Measurements from ENCODE around the gene MGST2.

MGST2 gene

GRCh38 chr4:139645458-139645857, 20.2 kb upstream of the MGST2 start:
- DNase-seq = no peak

- no peak for DNase-seq
These were observed 18.4 kb upstream of the MGST2 start for GRCh38 chr4:139647184-139647583.

- DNase-seq = no peak
These were observed 17.7 kb upstream of the MGST2 start for GRCh38 chr4:139647952-139648351.

GRCh38 chr4:139651282-139652194, 14.1 kb upstream of the MGST2 start:
- DNase-seq = peak; percentile 58

- no peak for DNase-seq
These were observed 11.1 kb upstream of the MGST2 start for GRCh38 chr4:139654516-139654915.

- peak; percentile 34 for DNase-seq
These were observed 10.5 kb upstream of the MGST2 start for GRCh38 chr4:139655116-139655515.

- peak; percentile 65 for DNase-seq
These were observed 8.8 kb upstream of the MGST2 start for GRCh38 chr4:139656614-139657486.

GRCh38 chr4:139658185-139658584, 7.4 kb upstream of the MGST2 start:
- DNase-seq = no peak

- DNase-seq = no peak
These were observed 6.8 kb upstream of the MGST2 start for GRCh38 chr4:139658586-139659382.

GRCh38 chr4:139659735-139660424, 5.7 kb upstream of the MGST2 start:
- DNase-seq = no peak

- DNase-seq = no peak
These were observed 5.0 kb upstream of the MGST2 start for GRCh38 chr4:139660568-139661043.

- no peak for DNase-seq
These were observed 2.0 kb upstream of the MGST2 start for GRCh38 chr4:139663561-139664138.

- DNase-seq = no peak
These were observed 1.2 kb upstream of the MGST2 start for GRCh38 chr4:139664442-139664841.

GRCh38 chr4:139665079-139665689, 435 bp upstream of the MGST2 start:
- DNase-seq = no peak

GRCh38 chr4:139666735-139667281, 1.2 kb downstream of the MGST2 start:
- peak; percentile 32 for DNase-seq

GRCh38 chr4:139668036-139668435, 2.4 kb downstream of the MGST2 start:
- no peak for DNase-seq

- DNase-seq = no peak
These were observed 3.1 kb downstream of the MGST2 start for GRCh38 chr4:139668658-139669201.

- DNase-seq = no peak
These were observed 3.7 kb downstream of the MGST2 start for GRCh38 chr4:139669335-139669734.

GRCh38 chr4:139669890-139670289, 4.3 kb downstream of the MGST2 start:
- no peak for DNase-seq

- no peak for DNase-seq
These were observed 5.2 kb downstream of the MGST2 start for GRCh38 chr4:139670775-139671174.

GRCh38 chr4:139672215-139672614, 6.6 kb downstream of the MGST2 start:
- DNase-seq = no peak

Measured in NCI-H1105 treated with DMSO at 0.1 percent for 48 hours (cell line).